ENCODE results near the gene ALDH3B2.
"Not testable (repeated sequence)": the region's sequence is repeated elsewhere in the genome, so short reads cannot be mapped to it uniquely, and the experiment has no call there.

Gene ALDH3B2

GRCh38 chr11:67662142-67662834 is 12.1 kb downstream of the ALDH3B2 start:
- no peak for DNase-seq (ENCODE audit: low read depth)

DNA sequence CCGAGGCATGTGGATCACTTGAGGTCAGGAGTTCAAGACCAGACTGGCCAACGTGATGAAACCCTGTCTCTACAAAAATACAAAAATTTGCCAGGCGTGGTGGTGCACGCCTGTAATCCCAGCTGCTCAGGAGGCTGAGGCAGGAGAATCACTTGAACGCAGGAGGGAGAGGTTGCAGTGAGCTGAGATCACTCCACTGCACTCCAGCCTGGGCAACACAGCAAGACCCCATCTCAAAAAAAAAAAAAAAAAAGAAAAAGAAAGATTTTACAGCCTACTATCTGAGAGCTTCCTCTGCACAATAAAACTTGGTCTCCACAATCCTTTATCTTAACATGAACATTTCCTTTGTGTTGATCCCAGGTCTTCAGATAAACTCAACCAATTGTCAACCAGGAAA is 13.7 kb downstream of the ALDH3B2 start:
- not testable (repeated sequence) for DNase-seq (ENCODE audit: low read depth)

DNA sequence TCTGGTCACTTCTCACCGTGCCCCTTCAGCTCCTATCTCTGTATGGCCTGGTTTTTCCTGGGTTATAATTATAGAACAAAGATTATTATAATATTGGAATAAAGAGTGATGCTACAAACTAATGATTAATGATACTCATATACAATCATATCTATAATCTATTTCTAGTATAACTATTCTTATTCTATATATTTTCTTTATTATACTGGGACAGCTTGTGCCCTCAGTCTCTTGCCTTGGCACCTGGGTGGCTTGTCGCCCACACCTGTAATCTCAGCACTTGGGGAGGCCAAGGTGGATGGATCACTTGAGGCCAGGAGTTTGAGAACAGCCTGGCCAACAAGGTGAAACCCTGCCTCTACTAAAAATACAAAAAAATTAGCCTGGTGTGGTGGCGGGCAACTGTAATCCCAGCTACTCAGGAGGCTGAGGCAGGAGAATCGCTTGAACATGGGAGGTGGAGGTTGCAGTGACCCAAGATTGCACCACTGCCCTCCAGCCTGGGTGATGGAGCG is 14.7 kb downstream of the ALDH3B2 start:
- not testable (repeated sequence) for DNase-seq (ENCODE audit: low read depth)

GRCh38 chr11:67657300-67657699 is 17.1 kb downstream of the ALDH3B2 start:
- DNase-seq (ENCODE audit: low read depth): no peak

GRCh38 chr11:67656278-67656922 is 18.0 kb downstream of the ALDH3B2 start:
- no peak for DNase-seq (ENCODE audit: low read depth)

GRCh38 chr11:67654225-67654624 is 20.2 kb downstream of the ALDH3B2 start:
- no peak for DNase-seq (ENCODE audit: low read depth)

GRCh38 chr11:67652965-67653845 is 21.2 kb downstream of the ALDH3B2 start:
- no peak for DNase-seq (ENCODE audit: low read depth)

DNA sequence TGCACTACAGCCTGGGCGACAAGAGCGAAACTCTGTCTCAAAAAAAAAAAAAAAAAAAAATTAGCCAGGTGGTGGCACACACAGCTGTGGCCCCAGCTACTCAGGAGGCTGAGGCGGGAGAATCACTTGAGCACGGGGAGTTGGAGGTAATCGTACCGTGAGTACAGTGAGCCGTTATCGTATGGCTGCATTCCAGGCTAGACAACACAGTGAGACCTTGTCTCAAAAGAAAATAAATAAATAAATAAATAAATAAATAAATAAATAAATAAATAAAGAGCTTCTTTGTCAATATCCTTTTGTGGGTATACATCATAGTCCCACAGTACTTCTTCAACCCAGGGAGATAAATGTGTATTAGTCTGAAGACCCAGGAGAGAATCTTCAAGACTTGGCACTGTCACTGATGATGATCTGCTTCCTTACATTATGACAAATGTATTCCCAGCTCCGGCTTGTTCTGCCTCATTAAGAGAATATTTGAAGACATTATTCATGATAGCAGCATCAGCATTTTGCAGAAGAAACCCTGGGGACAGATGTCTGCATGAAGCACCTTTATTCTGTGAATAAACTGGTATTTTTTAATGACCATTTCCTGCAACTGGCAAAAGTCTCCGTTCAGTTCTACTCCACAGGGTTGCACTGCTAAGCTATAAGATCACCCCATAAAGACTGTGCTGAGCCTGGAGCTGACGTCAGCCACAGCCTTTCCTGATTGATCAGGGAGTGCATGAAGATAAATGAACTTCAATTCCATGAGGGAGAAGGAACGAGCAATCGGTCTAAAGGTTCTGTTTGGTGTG is 22.2 kb downstream of the ALDH3B2 start:
- DNase-seq (ENCODE audit: low read depth): no peak

- DNase-seq (ENCODE audit: low read depth): no peak
These were observed 24.6 kb downstream of the ALDH3B2 start for GRCh38 chr11:67649634-67650510.

- DNase-seq (ENCODE audit: low read depth): no peak
These were observed 25.4 kb downstream of the ALDH3B2 start for GRCh38 chr11:67648796-67649613.

DNA sequence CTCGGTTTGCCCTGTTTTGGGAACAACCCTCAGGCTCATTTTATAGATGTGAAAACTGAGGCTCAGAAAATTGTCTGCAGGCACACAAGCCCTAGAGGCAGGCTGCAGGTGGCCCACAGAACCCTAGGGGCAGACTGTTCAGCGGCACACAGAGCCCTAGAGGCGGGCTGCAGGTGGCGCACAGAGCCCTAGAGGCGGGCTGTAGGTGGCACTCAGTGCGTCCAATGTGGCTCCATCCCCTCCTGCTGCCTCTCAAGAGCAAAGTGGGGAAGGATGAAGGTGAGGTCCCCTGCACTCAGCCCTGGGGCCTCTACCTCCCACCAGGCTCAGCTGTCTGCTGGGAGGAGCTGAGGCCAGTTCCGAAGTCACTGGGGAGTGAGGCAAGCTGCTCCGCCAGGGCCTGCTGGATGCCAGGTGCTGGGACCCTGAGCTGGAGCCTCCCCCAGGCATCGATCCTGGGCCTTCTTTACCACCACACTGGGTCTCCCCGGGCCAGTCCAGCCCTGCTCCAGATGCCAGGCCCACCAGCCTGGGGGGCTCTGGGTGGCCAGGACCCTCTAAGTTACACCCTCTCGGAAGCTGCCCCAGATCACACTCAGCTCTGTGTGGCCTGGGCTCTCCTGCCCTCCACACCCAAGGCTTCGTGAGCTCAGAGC is 26.2 kb downstream of the ALDH3B2 start:
- no peak for DNase-seq (ENCODE audit: low read depth)

GRCh38 chr11:67647471-67647870 is 27.0 kb downstream of the ALDH3B2 start:
- no peak for DNase-seq (ENCODE audit: low read depth)

DNA sequence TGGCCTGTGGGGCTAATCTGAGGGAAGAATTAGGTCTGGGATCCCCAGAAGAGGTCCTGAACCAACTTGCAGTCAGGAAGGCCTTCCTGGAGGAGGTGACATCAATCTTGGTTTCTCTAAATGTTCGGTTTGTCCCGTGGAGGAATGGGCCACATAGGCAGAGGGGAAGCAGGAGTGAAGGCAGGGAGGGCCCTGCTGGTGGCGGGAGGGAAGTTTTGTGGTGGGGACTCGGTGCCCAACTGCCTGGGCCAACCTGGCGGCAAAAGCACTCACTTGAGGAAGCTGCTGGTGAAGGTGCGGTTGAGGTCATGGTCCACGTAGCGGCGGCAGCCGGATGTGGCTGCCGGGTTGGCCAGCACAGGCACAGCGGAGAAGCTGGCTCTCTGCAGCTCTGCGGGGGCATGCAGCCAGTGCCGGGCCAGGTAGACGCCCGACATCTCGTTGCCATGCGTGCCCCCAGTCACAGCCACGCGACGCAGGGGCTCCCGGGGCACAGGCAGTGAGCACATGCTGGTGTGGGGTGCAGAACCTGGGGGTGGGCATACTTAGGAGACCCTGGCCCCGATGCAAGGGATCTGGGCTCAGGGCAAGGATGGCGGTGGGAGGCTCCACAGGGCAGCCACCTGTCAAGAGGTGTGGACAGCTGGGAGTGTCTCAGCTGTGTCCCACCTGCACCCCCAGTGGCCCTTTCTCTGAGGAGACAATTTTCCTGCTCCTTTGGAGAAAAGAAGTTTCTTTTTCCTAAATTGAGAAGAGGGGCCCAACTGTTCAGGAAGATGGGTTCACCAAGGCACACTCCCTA is 27.7 kb downstream of the ALDH3B2 start:
- no peak for DNase-seq (ENCODE audit: low read depth)

- DNase-seq (ENCODE audit: low read depth): no peak
These were observed 28.6 kb downstream of the ALDH3B2 start for GRCh38 chr11:67645521-67646461.

GRCh38 chr11:67644472-67645418 is 29.7 kb downstream of the ALDH3B2 start:
- DNase-seq (ENCODE audit: low read depth): no peak

DNA sequence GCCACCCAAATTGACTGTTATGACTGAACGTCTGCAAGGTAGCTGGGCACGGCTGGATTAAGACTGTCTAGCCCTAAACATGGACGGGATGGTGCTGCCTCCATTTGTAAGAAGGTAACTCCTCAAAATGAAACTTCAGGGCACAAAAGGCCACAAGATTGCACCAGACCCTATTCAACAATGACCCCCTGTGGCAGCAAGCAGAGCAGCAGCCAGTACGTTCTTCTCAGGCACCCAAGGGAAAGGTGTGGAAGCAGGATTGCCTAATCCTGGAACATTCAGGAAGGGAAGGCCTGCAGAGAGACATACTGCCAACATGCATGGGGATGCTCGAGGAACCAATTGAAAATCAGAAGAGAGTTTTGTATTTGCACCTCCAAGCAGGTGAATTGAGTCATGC is 30.4 kb downstream of the ALDH3B2 start:
- no peak for DNase-seq (ENCODE audit: low read depth)

Data from stimulated activated CD8-positive, alpha-beta memory T cell treated with anti-CD3 and anti-CD28 coated beads, Interleukin-15, amount 100 ng/mL, for 24 hours (primary cell).